SJSA1 (cell line): ENCODE measurements around the gene NUDT4. TPM values are rescaled to one million over a fixed set of nuclear protein-coding genes. Genes with fewer than 3 reads are reported as not detected.
"Not testable (repeated sequence)": the region's sequence is repeated elsewhere in the genome, so short reads cannot be mapped to it uniquely, and the experiment has no call there.

Experiments used
- DNase-seq, 2 experiments: peaks; one replicate each; pipeline ENCODE4 v3.0.0-alpha.2; 2015 to 2020; ENCODE audit warnings: low spot score in 2 of 2, low read depth in 1 of 2
- H3K27ac ChIP-seq: fragments of 250-450 bp; sonication (Bioruptor Pico); 2 replicates; pipeline ENCODE4 v1.5.1; 2020; ENCODE audit warnings: mild to moderate bottlenecking, moderate library complexity
- H3K27me3 ChIP-seq: fragments of 250-450 bp; sonication (Bioruptor Pico); replicated peaks from 2 replicates; pipeline ENCODE4 v1.5.1; 2020; ENCODE audit warnings: mild to moderate bottlenecking, moderate library complexity
- H3K36me3 ChIP-seq: fragments of 250-450 bp; sonication (Bioruptor Pico); 2 replicates; pipeline ENCODE4 v1.5.1; 2020; ENCODE audit warnings: mild to moderate bottlenecking
- H3K4me1 ChIP-seq: fragments of 250-450 bp; sonication (Bioruptor Pico); replicated peaks from 2 replicates; pipeline ENCODE4 v1.6.1; 2021; ENCODE audit warnings: mild to moderate bottlenecking
- H3K4me3 ChIP-seq: fragments of 250-450 bp; sonication (Bioruptor Pico); 2 replicates; pipeline ENCODE4 v1.5.1; 2020; ENCODE audit warnings: mild to moderate bottlenecking
- H3K9me3 ChIP-seq: fragments of 250-450 bp; sonication (Bioruptor Pico); replicated peaks from 2 replicates; pipeline ENCODE4 v1.5.1; 2020; ENCODE audit warnings: mild to moderate bottlenecking
- total RNA-seq: library from RNA; depleted of rRNA; stranded (reverse); fragments of >200 nt; shearing (Covaris generic); gene quantifications from 2 replicates; pipeline ENCODE4 v1.2.3, GENCODE V29; 2014

NUDT4 gene
- total RNA-seq, 1 experiment from 2014 or later: 41.2 TPM

- not testable (repeated sequence) for H3K4me1 ChIP-seq, H3K27ac ChIP-seq, DNase-seq, H3K27me3 ChIP-seq, H3K9me3 ChIP-seq, H3K4me3 ChIP-seq
- H3K36me3 ChIP-seq: peaks cover 42% of the 10 kb centered on the region
These were observed 21.6 kb downstream of the NUDT4 start for GRCh38 chr12:93399183-93399863.

- DNase-seq: no peak
- no peaks in the 10 kb centered on the region for H3K9me3 ChIP-seq
- H3K4me1 ChIP-seq: no peaks in the 10 kb centered on the region
- no peaks in the 10 kb centered on the region for H3K27me3 ChIP-seq
- no peak overlapping the region for H3K27ac ChIP-seq
- peaks cover 40% of the 10 kb centered on the region for H3K36me3 ChIP-seq
- no peak overlapping the region for H3K4me3 ChIP-seq
These were observed 24.9 kb downstream of the NUDT4 start for GRCh38 chr12:93402333-93403311.

GRCh38 chr12:93403988-93404803 is 26.5 kb downstream of the NUDT4 start:
- Histone ChIP-seq H3K4me1 (no peaks in the 10 kb centered on the region), H3K36me3 (peaks cover 47% of the 10 kb centered on the region), H3K9me3 (no peaks in the 10 kb centered on the region), H3K27me3 (no peaks in the 10 kb centered on the region), H3K4me3 (no peak overlapping the region), H3K27ac (no peak overlapping the region)
- DNase-seq: no peak

GRCh38 chr12:93404961-93405849 is 27.5 kb downstream of the NUDT4 start:
- no peaks in the 10 kb centered on the region for H3K9me3 ChIP-seq
- no peak overlapping the region for H3K27ac ChIP-seq
- H3K36me3 ChIP-seq: peaks cover 54% of the 10 kb centered on the region
- H3K27me3 ChIP-seq: no peaks in the 10 kb centered on the region
- DNase-seq: no peak
- no peak overlapping the region for H3K4me3 ChIP-seq
- H3K4me1 ChIP-seq: no peaks in the 10 kb centered on the region

GRCh38 chr12:93407054-93407962 is 29.6 kb downstream of the NUDT4 start:
- DNase-seq: no peak

GRCh38 chr12:93407963-93408283 is 30.2 kb downstream of the NUDT4 start:
- Histone ChIP-seq H3K4me3 (no peak overlapping the region), H3K27ac (no peak overlapping the region), H3K4me1 (no peaks in the 10 kb centered on the region), H3K9me3 (no peaks in the 10 kb centered on the region), H3K27me3 (no peaks in the 10 kb centered on the region), H3K36me3 (peaks cover 62% of the 10 kb centered on the region)
- no peak for DNase-seq

More at GRCh38 chr12:93407054-93407962, 29.6 kb downstream of the NUDT4 start:
- Histone ChIP-seq H3K27ac (no peak overlapping the region), H3K36me3 (peaks cover 65% of the 10 kb centered on the region), H3K9me3 (no peaks in the 10 kb centered on the region), H3K4me3 (no peak overlapping the region), H3K4me1 (no peaks in the 10 kb centered on the region), H3K27me3 (no peaks in the 10 kb centered on the region)

GRCh38 chr12:93408813-93409212 is 31.1 kb downstream of the NUDT4 start:
- Histone ChIP-seq H3K9me3 (no peaks in the 10 kb centered on the region), H3K27me3 (no peaks in the 10 kb centered on the region), H3K4me1 (no peaks in the 10 kb centered on the region), H3K27ac (no peak overlapping the region), H3K36me3 (peaks cover 62% of the 10 kb centered on the region), H3K4me3 (no peak overlapping the region)
- DNase-seq: no peak

GRCh38 chr12:93409343-93410187 is 31.8 kb downstream of the NUDT4 start:
- H3K27me3 ChIP-seq, H3K4me3 ChIP-seq, H3K9me3 ChIP-seq, H3K27ac ChIP-seq, DNase-seq, H3K4me1 ChIP-seq: not testable (repeated sequence)
- H3K36me3 ChIP-seq: peaks cover 55% of the 10 kb centered on the region

GRCh38 chr12:93411060-93411459 is 33.3 kb downstream of the NUDT4 start:
- H3K9me3 ChIP-seq, DNase-seq, H3K27me3 ChIP-seq, H3K4me3 ChIP-seq, H3K27ac ChIP-seq: not testable (repeated sequence)
- Histone ChIP-seq H3K36me3 (peaks cover 47% of the 10 kb centered on the region), H3K4me1 (peaks cover 16% of the 10 kb centered on the region)

- not testable (repeated sequence) for H3K9me3 ChIP-seq, DNase-seq, H3K27ac ChIP-seq, H3K27me3 ChIP-seq, H3K4me3 ChIP-seq
- H3K4me1 ChIP-seq: peaks cover 27% of the 10 kb centered on the region
- peaks cover 36% of the 10 kb centered on the region for H3K36me3 ChIP-seq
These were observed 34.7 kb downstream of the NUDT4 start for GRCh38 chr12:93412396-93412795.

- no peak overlapping the region for H3K27ac ChIP-seq
- H3K36me3 ChIP-seq: peaks cover 30% of the 10 kb centered on the region
- no peak overlapping the region for H3K4me3 ChIP-seq
- H3K4me1 ChIP-seq: peaks cover 27% of the 10 kb centered on the region
- H3K9me3 ChIP-seq: no peaks in the 10 kb centered on the region
- no peak for DNase-seq
- H3K27me3 ChIP-seq: no peaks in the 10 kb centered on the region
These were observed 35.3 kb downstream of the NUDT4 start for GRCh38 chr12:93413064-93413463.
